ENCODE results near the gene GALNT16. TPM values are rescaled to one million over a fixed set of nuclear protein-coding genes. Genes with fewer than 3 reads are reported as not detected.

GALNT16 gene
- total RNA-seq, 4 donors from 2014 or later, result 8.3 to 11.7 (median 10.7) TPM

- Histone ChIP-seq H3K9me3 (no peaks in the 10 kb centered on the region), H3K36me3 (peaks cover 0 to 18% (median 0%) of the 10 kb centered on the region in 3 donors), H3K27ac (no peak overlapping the region), H3K4me1 (peaks cover 0 to 18% (median 0%) of the 10 kb centered on the region in 4 donors), H3K4me3 (no peak overlapping the region), H3K27me3 (no peaks in the 10 kb centered on the region)
- TF ChIP-seq POLR2A (IDR thresholded peaks at IDR 0.05), result no peak
- TF ChIP-seq, protein P1, sequence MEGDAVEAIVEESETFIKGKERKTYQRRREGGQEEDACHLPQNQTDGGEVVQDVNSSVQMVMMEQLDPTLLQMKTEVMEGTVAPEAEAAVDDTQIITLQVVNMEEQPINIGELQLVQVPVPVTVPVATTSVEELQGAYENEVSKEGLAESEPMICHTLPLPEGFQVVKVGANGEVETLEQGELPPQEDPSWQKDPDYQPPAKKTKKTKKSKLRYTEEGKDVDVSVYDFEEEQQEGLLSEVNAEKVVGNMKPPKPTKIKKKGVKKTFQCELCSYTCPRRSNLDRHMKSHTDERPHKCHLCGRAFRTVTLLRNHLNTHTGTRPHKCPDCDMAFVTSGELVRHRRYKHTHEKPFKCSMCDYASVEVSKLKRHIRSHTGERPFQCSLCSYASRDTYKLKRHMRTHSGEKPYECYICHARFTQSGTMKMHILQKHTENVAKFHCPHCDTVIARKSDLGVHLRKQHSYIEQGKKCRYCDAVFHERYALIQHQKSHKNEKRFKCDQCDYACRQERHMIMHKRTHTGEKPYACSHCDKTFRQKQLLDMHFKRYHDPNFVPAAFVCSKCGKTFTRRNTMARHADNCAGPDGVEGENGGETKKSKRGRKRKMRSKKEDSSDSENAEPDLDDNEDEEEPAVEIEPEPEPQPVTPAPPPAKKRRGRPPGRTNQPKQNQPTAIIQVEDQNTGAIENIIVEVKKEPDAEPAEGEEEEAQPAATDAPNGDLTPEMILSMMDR (IDR thresholded peaks at IDR 0.05), result no peak
- 64 to 74% methylated on average over 3 of the region's 3 CpGs for WGBS, 2 donors
- no peak for DNase-seq (ENCODE audit: low spot score in 2 of 2)
Observed at GRCh38 chr14:69351385-69351784, 91.4 kb downstream of the GALNT16 start.

DNA sequence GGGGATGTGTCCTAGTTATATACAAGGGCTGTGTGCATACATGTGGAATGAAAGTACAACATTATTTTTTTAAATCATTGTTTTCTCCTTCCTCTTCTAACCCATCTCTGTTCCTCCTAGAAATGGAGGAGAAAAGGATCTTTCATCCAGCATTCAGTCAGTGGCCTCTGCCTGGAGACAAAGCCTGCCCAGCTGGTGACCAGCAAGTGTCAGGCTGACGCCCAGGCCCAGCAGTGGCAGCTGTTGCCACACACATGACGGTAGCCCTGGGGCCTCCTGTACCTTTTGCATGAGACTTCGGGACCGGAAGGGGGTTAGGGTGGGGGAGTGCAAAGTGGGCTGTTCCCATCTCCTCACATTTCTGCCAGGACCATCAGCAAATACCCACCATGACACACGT lies 92.0 kb downstream of the GALNT16 start:
- TF ChIP-seq POLR2A (IDR thresholded peaks at IDR 0.05) (no peak), EP300 (IDR thresholded peaks at IDR 0.05) (no peak)
- TF ChIP-seq, protein P1 (IDR thresholded peaks at IDR 0.05), result no peak
- Histone ChIP-seq H3K27ac (no peak overlapping the region), H3K4me1 (peaks cover 0 to 18% (median 0%) of the 10 kb centered on the region in 4 donors), H3K9me3 (no peaks in the 10 kb centered on the region), H3K27me3 (no peaks in the 10 kb centered on the region), H3K36me3 (peaks cover 0 to 18% (median 0%) of the 10 kb centered on the region in 3 donors), H3K4me3 (no peak overlapping the region)
- DNase-seq (ENCODE audit: low spot score in 2 of 2), result no peak
- 59 to 63% methylated on average over 4 to 5 of the region's 5 CpGs for WGBS, 2 donors

DNA sequence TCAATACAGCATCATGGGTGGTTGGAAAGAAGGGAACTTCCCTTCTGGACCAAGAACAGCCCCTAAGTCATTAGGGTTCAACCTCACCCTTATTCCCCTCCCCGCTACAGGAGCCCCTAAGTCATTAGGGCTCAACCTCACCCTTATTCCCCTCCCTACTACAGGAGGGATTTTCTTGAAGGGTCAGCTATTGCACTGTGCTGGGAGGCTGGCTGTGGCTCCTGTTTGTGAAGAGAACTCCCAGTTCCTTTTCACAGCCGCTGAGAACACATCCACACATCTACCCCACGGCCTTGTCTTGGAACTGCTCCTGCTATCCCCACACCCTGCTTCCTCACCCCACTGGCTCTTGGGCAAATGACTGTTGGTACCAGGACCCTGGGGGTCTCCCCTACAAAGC lies 93.2 kb downstream of the GALNT16 start:
- Histone ChIP-seq H3K27ac (no peak overlapping the region), H3K4me3 (no peak overlapping the region), H3K36me3 (peaks cover 0 to 13% (median 0%) of the 10 kb centered on the region in 3 donors), H3K4me1 (peaks cover 0 to 18% (median 0%) of the 10 kb centered on the region in 4 donors), H3K9me3 (no peaks in the 10 kb centered on the region), H3K27me3 (no peaks in the 10 kb centered on the region)
- TF ChIP-seq, protein P1 (IDR thresholded peaks at IDR 0.05), result no peak
- TF ChIP-seq POLR2A (IDR thresholded peaks at IDR 0.05) (no peak), EP300 (IDR thresholded peaks at IDR 0.05) (no peak)
- no peak for DNase-seq (ENCODE audit: low spot score in 2 of 2)
- WGBS, 2 donors, result 82 to 86% methylated on average over 3 of the region's 3 CpGs

GRCh38 chr14:69354383-69355153 lies 94.6 kb downstream of the GALNT16 start:
- H3K36me3 ChIP-seq, result peaks cover 0 to 13% (median 0%) of the 10 kb centered on the region in 3 donors
- H3K9me3 ChIP-seq, result no peaks in the 10 kb centered on the region
- DNase-seq (ENCODE audit: low spot score in 2 of 2), result no peak
- peak overlapping the region in 1 of 4 donors; percentile 31 for H3K27ac ChIP-seq
- H3K4me3 ChIP-seq, result no peak overlapping the region
- 71 to 74% methylated on average over 11 of the region's 11 CpGs for WGBS, 2 donors
- H3K27me3 ChIP-seq, result no peaks in the 10 kb centered on the region
- TF ChIP-seq POLR2A (IDR thresholded peaks at IDR 0.05), result no peak
- no peak for TF ChIP-seq EP300 (IDR thresholded peaks at IDR 0.05)
- peaks cover 0 to 18% (median 0%) of the 10 kb centered on the region in 4 donors for H3K4me1 ChIP-seq

DNA sequence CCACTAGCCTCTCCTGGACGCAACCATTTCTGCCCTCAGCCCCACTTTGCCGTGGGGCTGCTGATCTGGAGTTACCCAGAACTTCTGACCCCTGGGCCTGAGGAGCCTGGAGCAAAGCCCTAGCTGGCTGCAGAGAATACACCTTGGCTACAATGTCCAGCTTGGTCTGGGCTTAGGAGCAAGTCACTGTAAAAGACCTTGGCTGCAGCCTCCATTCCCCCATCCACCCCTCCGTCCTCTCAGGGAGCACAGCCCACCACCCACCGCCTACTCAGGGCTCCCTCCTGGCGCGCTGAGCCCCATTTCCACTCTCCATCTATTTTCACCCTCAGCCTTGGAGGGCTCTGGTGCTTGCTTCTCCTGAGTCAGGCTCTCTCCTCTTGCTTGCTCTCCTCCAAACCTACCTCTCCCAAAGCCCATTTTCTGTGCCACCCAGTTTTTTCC lies 95.2 kb downstream of the GALNT16 start:
- no peak for DNase-seq (ENCODE audit: low spot score in 2 of 2)
- H3K27ac ChIP-seq, result peak overlapping the region in 3 of 4 donors; percentile 19 to 68 (median 46)
- WGBS, 2 donors, result 73 to 82% methylated on average over 5 to 6 of the region's 6 CpGs
- peaks cover 0 to 18% (median 0%) of the 10 kb centered on the region in 4 donors for H3K4me1 ChIP-seq
- no peaks in the 10 kb centered on the region for H3K9me3 ChIP-seq
- H3K4me3 ChIP-seq, result no peak overlapping the region
- H3K27me3 ChIP-seq, result no peaks in the 10 kb centered on the region
- H3K36me3 ChIP-seq, result peaks cover 0 to 10% (median 0%) of the 10 kb centered on the region in 3 donors
- TF ChIP-seq, protein P1 (IDR thresholded peaks at IDR 0.05), result no peak
- TF ChIP-seq POLR2A (IDR thresholded peaks at IDR 0.05) (no peak), EP300 (IDR thresholded peaks at IDR 0.05) (no peak)

Measured in tibial nerve (tissue), 4 donors.